MCF 10A (cell line): Measurements from ENCODE around the gene GPR132. TPM values are rescaled to one million over a fixed set of nuclear protein-coding genes. Genes with fewer than 3 reads are reported as not detected.
"Not testable (repeated sequence)": the region's sequence is repeated elsewhere in the genome, so short reads cannot be mapped to it uniquely, and the experiment has no call there.

Experiments used
- BruUV-seq: library from RNA; stranded (reverse); fragments of 400-500 nt; replicated peaks from 2 replicates; lab custom pipeline; 2021; lab: Mats Ljungman, UMichigan
- CTCF ChIA-PET: fragments of 300-600 bp; sonication (Branson Sonifier 250); formaldehyde crosslinking; extraction: SDS; loops from one replicate; lab custom pipeline; 2021; ENCODE audit warnings: antibody characterized with exemption, inconsistent platforms; lab: Yijun Ruan, JAX
- POLR2A ChIA-PET: fragments of 300-600, 350-650 bp; sonication (Branson Sonifier 250); formaldehyde crosslinking; extraction: SDS; loops from one replicate; lab custom pipeline; 2020; ENCODE audit warnings: antibody characterized with exemption, inconsistent platforms; lab: Yijun Ruan, JAX
- DNase-seq: peaks from one replicate; pipeline ENCODE4 v3.0.0-alpha.2; 2018; ENCODE audit not compliant: unreplicated experiment
- H3K27ac Mint-ChIP-seq: one replicate; pipeline ENCODE4 v1.8.0; 2022; ENCODE audit warnings: mild to moderate bottlenecking, low read depth, mixed read lengths; ENCODE audit not compliant: unreplicated experiment
- H3K27me3 Mint-ChIP-seq: one replicate; pipeline ENCODE4 v1.8.0; 2022; ENCODE audit warnings: mixed read lengths; ENCODE audit not compliant: insufficient read depth, unreplicated experiment
- H3K36me3 Mint-ChIP-seq: one replicate; pipeline ENCODE4 v1.8.0; 2022; ENCODE audit warnings: mild to moderate bottlenecking, moderate library complexity, mixed read lengths; ENCODE audit not compliant: insufficient read depth, unreplicated experiment
- H3K4me1 Mint-ChIP-seq: one replicate; pipeline ENCODE4 v1.8.0; 2022; ENCODE audit warnings: mixed read lengths; ENCODE audit not compliant: insufficient read depth, unreplicated experiment
- H3K4me3 Mint-ChIP-seq: one replicate; pipeline ENCODE4 v1.8.0; 2022; ENCODE audit warnings: mild to moderate bottlenecking, moderate library complexity, mixed read lengths; ENCODE audit not compliant: unreplicated experiment
- H3K9me3 Mint-ChIP-seq: one replicate; pipeline ENCODE4 v1.8.0; 2022; ENCODE audit warnings: mixed read lengths; ENCODE audit not compliant: unreplicated experiment
- intact Hi-C: fragments of 100-400 bp; cut with micrococcal nuclease; formaldehyde crosslinking; loops from 2 replicates; pipeline ENCODE4 v1.14.1; 2022
- total RNA-seq: library from RNA; stranded (reverse); gene quantifications from 2 replicates; pipeline ENCODE4 v1.2.3, GENCODE V29; 2022
- TF ChIP-seq, protein P1 (sequence below): fragments of 200-600 bp; IDR thresholded peaks from one replicate; pipeline ENCODE4 v1.8.0; 2022; ENCODE audit warnings: antibody characterized with exemption, mild to moderate bottlenecking; ENCODE audit not compliant: unreplicated experiment

Gene GPR132
- total RNA-seq, 1 experiment from 2014 or later = 0.42 TPM

DNA sequence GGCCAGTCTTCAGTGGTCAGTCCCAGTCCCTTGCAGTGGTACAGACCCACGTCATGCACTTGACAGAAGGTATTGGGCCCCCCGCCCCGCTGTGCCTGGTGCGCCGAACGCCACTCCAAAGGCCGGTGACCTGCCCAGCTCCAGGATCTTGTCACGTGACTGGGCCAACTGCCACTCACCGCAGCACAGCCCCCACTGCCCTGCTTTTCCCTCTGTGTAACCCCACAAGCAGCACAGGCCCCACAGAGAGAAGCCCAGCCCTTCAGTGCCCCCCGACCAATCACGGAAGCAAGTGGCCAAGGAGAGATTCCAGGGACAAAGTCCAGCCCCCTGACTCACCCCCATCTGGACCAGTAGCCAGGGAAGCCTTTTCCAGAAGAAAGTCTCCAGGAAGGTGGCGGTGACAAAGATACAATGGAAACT is 498 bp downstream of the GPR132 start:
- Mint-ChIP-seq H3K27ac (no peak overlapping the region), H3K36me3 (no peaks in the 10 kb centered on the region), H3K27me3 (no peaks in the 10 kb centered on the region), H3K4me1 (no peaks in the 10 kb centered on the region), H3K9me3 (no peaks in the 10 kb centered on the region), H3K4me3 (no peak overlapping the region)
- BruUV-seq = no TSS peak
- DNase-seq = no peak
- intact Hi-C loops = no loop called here
- TF ChIP-seq, protein P1, sequence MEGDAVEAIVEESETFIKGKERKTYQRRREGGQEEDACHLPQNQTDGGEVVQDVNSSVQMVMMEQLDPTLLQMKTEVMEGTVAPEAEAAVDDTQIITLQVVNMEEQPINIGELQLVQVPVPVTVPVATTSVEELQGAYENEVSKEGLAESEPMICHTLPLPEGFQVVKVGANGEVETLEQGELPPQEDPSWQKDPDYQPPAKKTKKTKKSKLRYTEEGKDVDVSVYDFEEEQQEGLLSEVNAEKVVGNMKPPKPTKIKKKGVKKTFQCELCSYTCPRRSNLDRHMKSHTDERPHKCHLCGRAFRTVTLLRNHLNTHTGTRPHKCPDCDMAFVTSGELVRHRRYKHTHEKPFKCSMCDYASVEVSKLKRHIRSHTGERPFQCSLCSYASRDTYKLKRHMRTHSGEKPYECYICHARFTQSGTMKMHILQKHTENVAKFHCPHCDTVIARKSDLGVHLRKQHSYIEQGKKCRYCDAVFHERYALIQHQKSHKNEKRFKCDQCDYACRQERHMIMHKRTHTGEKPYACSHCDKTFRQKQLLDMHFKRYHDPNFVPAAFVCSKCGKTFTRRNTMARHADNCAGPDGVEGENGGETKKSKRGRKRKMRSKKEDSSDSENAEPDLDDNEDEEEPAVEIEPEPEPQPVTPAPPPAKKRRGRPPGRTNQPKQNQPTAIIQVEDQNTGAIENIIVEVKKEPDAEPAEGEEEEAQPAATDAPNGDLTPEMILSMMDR = no peak
- ChIA-PET CTCF (no interaction called here), POLR2A (interaction anchor here (0.6 kb wide), 1 partner anchor 171 kb away, joined by 4 read pairs; no protein-coding TSS in a partner anchor)

DNA sequence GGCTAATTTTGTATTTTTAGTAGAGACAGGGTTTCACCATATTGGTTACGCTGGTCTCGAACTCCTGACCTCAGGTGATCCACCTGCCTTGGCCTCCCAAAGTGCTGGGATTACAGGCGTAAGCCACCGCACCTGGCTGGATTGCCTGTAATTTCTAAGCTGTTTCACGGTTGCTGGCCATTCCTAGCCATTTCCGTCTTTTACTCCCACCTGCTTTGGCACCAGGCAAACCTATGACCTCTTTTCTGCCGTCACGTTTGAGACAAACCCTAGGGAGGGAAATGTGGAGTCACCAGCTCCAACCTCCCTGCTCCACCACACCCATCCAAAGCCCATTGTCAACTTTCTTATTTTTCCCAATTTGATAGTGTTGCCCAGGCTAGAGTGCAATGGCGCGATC is 1.2 kb downstream of the GPR132 start:
- Mint-ChIP-seq H3K27ac (no peak overlapping the region), H3K9me3 (no peaks in the 10 kb centered on the region), H3K4me3 (no peak overlapping the region), H3K27me3 (no peaks in the 10 kb centered on the region), H3K36me3 (no peaks in the 10 kb centered on the region), H3K4me1 (no peaks in the 10 kb centered on the region)
- TF ChIP-seq, protein P1 = no peak
- POLR2A ChIA-PET = interaction anchor here (0.6 kb wide), 1 partner anchor 171 kb away, joined by 4 read pairs; no protein-coding TSS in a partner anchor
- DNase-seq = no peak
- CTCF ChIA-PET = interaction anchor here (1.3 kb wide), 1 partner anchor 27 kb away, joined by 3 read pairs; no protein-coding TSS in a partner anchor
- intact Hi-C loops = no loop called here
- no TSS peak for BruUV-seq

GRCh38 chr14:105063506-105063905 is 1.7 kb downstream of the GPR132 start:
- ChIA-PET POLR2A (interaction anchor here (0.8 kb wide), 1 partner anchor 199 kb away, joined by 3 read pairs; no protein-coding TSS in a partner anchor), CTCF (interaction anchor here (0.5 to 1.3 kb wide), 2 partner anchors 17 to 27 kb away, joined by 3 read pairs; no protein-coding TSS in a partner anchor)
- intact Hi-C loops, H3K4me3 Mint-ChIP-seq, H3K9me3 Mint-ChIP-seq, H3K4me1 Mint-ChIP-seq, H3K27me3 Mint-ChIP-seq, BruUV-seq, H3K27ac Mint-ChIP-seq, DNase-seq, H3K36me3 Mint-ChIP-seq: not testable (repeated sequence)

DNA sequence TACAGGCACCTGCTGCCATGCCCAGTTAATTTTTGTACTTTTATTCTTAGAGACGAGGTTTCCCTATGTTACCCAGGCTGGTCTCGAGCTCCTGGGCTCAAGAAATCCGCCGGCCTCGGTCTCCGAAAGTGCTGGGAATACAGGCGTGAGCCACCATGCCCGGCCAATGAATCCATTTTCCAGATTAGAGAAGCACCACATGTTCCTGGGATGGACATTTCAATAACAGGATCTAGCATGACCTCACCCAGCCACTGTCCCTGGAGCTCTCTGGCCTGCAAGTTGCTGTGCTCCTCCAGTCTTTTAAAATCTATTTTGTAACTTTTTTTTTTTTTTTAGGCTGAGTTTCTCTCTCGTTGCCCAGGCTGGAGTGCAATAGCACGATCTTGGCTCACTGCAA is 2.2 kb downstream of the GPR132 start:
- Mint-ChIP-seq H3K27ac (no peak overlapping the region), H3K4me1 (no peaks in the 10 kb centered on the region), H3K4me3 (no peak overlapping the region), H3K9me3 (no peaks in the 10 kb centered on the region), H3K36me3 (no peaks in the 10 kb centered on the region), H3K27me3 (no peaks in the 10 kb centered on the region)
- POLR2A ChIA-PET = interaction anchor here (0.8 kb wide), 1 partner anchor 199 kb away, joined by 3 read pairs; no protein-coding TSS in a partner anchor
- DNase-seq = no peak
- CTCF ChIA-PET = interaction anchor here (0.5 to 1.3 kb wide), 2 partner anchors 16 to 28 kb away, joined by 3 read pairs; no protein-coding TSS in a partner anchor
- intact Hi-C loops = no loop called here
- TF ChIP-seq, protein P1 = no peak
- BruUV-seq = no TSS peak
